Activated gamma-delta T cell (primary cell): ENCODE results near the gene RNF41.
"Not testable (repeated sequence)": the region's sequence is repeated elsewhere in the genome, so short reads cannot be mapped to it uniquely, and the experiment has no call there.

Experiments
- DNase-seq: peaks from one replicate; lab custom pipeline; 2025; lab: John Stamatoyannopoulos, UW

The RNF41 gene

GRCh38 chr12:56165369-56165768 lies 56.4 kb downstream of the RNF41 start:
- no peak for DNase-seq

- no peak for DNase-seq
These were observed 57.4 kb downstream of the RNF41 start for GRCh38 chr12:56164345-56164729.

GRCh38 chr12:56163533-56164344 lies 58.0 kb downstream of the RNF41 start:
- DNase-seq = no peak

DNA sequence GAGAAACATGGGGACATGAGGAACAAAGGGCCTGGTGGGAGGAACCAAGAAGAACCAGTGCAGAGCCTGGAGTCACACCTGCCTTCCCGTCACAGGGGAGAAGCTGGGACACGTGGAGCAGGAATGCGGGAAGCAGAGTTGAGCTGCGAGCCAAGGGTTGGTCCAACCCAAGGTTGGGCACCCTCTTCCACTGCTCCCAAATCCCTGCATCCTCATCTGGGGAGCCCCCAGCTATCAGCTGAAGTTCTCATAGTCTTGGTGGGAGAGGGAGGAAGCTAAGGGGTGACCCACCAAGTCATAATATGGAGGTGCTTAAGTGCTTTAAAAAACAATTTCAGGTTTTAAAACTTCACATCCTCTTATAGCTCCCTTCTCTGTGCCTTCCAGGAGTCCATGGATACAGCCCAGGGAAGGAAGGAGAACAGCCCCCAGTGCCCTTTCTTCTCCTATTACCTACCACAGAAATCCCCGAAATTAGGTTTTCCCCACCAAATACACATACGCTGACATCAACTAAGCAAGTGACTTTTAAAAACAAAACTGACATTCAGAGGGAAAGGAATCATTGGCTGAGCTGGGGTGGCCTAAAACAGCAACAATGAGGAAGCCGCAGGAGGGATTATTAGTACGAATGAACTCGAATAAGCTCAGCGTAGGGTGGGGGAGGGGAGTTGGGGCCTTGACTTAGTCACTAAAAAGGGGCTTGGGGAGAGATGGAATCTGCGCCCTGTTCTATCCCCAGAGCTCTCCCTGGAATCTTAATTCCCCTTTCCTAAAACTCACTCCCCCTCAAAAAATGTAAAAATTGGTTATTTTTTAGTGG lies 59.0 kb downstream of the RNF41 start:
- DNase-seq = no peak

- DNase-seq = no peak
These were observed 59.9 kb downstream of the RNF41 start for GRCh38 chr12:56161690-56162351.

GRCh38 chr12:56160894-56161689 lies 60.6 kb downstream of the RNF41 start:
- no peak for DNase-seq

DNA sequence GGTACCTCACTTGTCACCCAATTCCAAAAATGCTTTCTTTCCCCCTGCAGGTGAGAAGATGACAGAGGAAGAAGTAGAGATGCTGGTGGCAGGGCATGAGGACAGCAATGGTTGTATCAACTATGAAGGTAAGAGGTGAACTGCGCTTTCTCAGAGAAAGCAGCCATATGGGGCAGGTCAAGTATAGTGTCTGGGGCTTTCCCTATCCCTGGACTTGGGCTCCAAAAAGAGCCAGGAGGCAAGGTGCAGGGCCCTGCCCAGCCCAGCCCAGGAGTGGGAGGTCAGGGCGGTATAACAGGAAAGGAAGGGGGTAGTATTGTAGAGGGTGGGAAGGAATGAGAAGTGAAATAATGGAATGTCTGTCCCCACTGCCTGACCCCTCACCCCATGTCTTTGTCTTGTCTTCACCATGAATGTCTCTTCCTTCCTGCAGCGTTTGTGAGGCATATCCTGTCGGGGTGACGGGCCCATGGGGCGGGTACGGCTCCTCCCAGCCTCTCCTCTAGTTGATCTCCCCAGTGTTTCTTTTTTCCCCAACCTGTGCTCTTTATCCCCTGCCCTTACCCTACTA lies 61.4 kb downstream of the RNF41 start:
- DNase-seq = peak; percentile 45

GRCh38 chr12:56159482-56160192 lies 62.1 kb downstream of the RNF41 start:
- DNase-seq = no peak

DNA sequence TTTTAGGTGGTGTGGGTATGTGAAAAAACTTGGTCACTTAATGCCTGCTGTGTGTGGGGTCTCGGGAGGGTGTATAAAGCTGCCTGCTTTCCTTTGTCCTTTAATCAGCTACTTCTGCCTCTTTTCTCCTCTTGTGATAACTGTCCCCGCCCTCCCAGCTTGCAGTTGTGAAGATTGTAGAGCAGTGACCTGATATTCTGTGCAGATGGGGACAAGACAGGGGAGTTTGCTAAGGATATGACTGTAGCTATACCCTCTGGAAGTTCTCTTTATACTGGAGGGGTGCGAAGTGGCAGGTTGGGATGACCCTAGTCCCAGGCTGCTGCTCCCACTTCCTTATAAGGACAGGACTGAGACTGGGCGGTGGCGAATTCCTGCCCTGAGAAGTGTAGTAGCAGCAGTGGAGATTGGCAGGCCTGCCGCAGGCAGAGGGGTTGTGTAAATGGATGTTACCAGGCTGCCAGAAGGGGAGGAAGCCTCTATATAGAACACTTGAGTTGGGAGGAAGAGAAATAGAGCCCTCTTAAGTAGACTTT lies 62.7 kb downstream of the RNF41 start:
- DNase-seq = no peak

GRCh38 chr12:56158029-56158925 lies 63.4 kb downstream of the RNF41 start, which contains the start of gene MYL6:
Gene MYL6, plus strand, starts transcription at chr12:56158359. Its CDS starts 43 bp downstream, at chr12:56158402.
- DNase-seq = peak; percentile 20

GRCh38 chr12:56157201-56158028 lies 64.3 kb downstream of the RNF41 start:
- no peak for DNase-seq

DNA sequence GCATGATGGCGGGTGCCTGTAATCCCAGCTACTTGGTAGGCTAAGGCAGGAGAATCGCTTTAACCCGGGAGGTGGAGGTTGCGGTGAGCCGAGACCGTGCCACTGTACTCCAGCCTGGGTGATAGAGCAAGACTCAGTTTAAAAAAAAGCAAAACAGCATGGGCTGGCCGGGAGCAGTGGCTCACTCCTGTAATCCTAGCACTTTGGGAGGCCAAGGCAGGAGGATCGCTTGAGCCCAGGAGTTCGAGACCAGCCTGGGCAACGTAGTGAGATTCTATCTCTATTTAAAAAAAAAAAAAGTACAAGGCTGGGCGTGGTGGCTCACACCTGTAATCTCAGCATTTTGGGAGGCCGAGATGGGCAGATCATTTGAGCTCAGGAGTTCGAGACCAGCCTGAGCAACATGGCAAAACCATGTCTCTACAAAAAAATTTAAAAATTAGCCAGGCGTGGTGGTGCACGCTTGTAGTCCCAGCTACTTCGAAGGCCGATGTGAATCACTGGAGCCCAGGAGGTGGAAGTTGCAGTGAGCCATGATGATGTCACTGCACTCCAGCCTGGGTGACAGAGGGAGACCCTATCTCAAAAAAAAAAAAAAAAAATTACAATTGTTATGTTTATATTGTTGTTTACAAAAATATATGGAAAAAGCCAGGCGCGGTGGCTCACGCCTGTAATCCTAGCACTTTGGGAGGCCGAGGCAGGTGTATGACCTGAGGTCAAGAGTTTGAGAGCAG lies 65.1 kb downstream of the RNF41 start:
- DNase-seq = not testable (repeated sequence)

GRCh38 chr12:56155256-56155845 lies 66.4 kb downstream of the RNF41 start:
- DNase-seq = no peak

DNA sequence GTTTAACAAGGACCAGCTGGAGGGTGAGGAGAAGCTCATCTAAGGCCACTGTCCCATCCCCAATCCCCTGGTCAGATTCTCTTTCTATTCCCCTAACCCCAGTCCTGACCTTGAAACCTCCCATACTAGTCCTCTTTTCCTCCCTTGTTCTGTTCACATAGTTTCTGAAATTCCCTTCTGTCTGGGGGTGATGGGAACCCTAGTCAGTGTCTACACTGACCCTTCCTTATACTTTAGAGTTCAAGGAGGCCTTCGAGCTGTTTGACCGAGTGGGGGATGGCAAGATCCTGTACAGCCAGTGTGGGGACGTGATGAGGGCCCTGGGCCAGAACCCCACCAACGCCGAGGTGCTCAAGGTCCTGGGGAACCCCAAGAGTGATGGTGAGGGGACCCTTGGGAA lies 66.9 kb downstream of the RNF41 start:
- DNase-seq = no peak

- no peak for DNase-seq
These were observed 67.4 kb downstream of the RNF41 start for GRCh38 chr12:56154246-56154771.

DNA sequence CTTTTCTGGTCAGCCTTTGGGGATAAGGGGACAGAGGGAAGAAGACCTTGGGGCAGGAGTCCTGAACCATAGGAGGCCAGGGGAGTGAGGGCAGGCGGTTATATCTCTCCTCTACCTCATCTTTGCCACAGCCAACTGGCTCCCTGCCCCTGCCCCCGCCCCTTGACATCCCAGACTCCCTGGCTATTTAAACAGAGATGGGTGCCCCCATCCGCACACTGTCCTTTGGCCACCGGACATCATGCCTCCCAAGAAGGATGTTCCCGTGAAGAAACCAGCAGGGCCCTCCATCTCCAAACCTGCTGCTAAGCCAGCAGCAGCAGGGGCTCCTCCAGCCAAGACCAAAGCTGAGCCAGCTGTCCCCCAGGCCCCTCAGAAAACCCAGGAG lies 68.0 kb downstream of the RNF41 start:
- DNase-seq = no peak
